WTC11 (cell line): ENCODE data around the gene KIAA1671. TPM values are rescaled to one million over a fixed set of nuclear protein-coding genes. Genes with fewer than 3 reads are reported as not detected.

Source experiments
- ATAC-seq: fragments of 200-7000 bp; cut with Tn5 transposase; 2 replicates; pipeline ENCODE4 v1.10.0; 2021; ENCODE audit warnings: mild to moderate bottlenecking, moderate library complexity
- CTCF ChIA-PET: fragments of 300-600 bp; sonication (Branson Sonifier 250); formaldehyde crosslinking; loops from one replicate; lab custom pipeline; 2021; ENCODE audit warnings: antibody characterized with exemption; lab: Charles Lee
- POLR2A ChIA-PET: fragments of 350-600 bp; sonication (Branson Sonifier 250); formaldehyde crosslinking; loops from one replicate; lab custom pipeline; 2021; ENCODE audit warnings: antibody characterized with exemption; lab: Charles Lee
- DNase-seq: peaks from one replicate; pipeline ENCODE4 v3.0.0; 2021; ENCODE audit warnings: low spot score
- H3K27ac Mint-ChIP-seq: 2 replicates; pipeline ENCODE4 v1.8.0; 2021; ENCODE audit warnings: mixed read lengths
- H3K27me3 Mint-ChIP-seq: 2 replicates; pipeline ENCODE4 v1.8.0; 2021; ENCODE audit warnings: low read depth, mild to moderate bottlenecking, moderate library complexity, mixed read lengths
- H3K36me3 Mint-ChIP-seq: 2 replicates; pipeline ENCODE4 v1.8.0; 2021; ENCODE audit warnings: mixed read lengths
- H3K4me1 Mint-ChIP-seq: 2 replicates; pipeline ENCODE4 v1.8.0; 2022; ENCODE audit warnings: mixed read lengths
- H3K4me3 Mint-ChIP-seq: 2 replicates; pipeline ENCODE4 v1.8.0; 2021; ENCODE audit warnings: mild to moderate bottlenecking, moderate library complexity, mixed read lengths
- H3K9me3 Mint-ChIP-seq: 2 replicates; pipeline ENCODE4 v1.8.0; 2021; ENCODE audit warnings: mixed read lengths
- CBFB ChIP-seq: sonication (generic); formaldehyde crosslinking; IDR thresholded peaks from 2 replicates; pipeline ENCODE4 v1.8.1; 2022; ENCODE audit warnings: mild to moderate bottlenecking, low read depth, missing genetic modification reagents
- ELF4 ChIP-seq: sonication (generic); formaldehyde crosslinking; IDR thresholded peaks from 2 replicates; pipeline ENCODE4 v1.8.1; 2022; ENCODE audit warnings: low read depth, mild to moderate bottlenecking, moderate library complexity, missing genetic modification reagents
- EMX1 ChIP-seq: fragments of 250-450 bp; sonication (Bioruptor Pico); IDR thresholded peaks from 2 replicates; pipeline ENCODE4 v1.8.0; 2021; ENCODE audit warnings: mild to moderate bottlenecking
- FOXK1 ChIP-seq: sonication (generic); formaldehyde crosslinking; IDR thresholded peaks from 2 replicates; pipeline ENCODE4 v1.8.0; 2022; ENCODE audit warnings: mild to moderate bottlenecking, moderate library complexity, missing genetic modification reagents
- FOXP1 ChIP-seq: sonication (generic); formaldehyde crosslinking; IDR thresholded peaks from 2 replicates; pipeline ENCODE4 v1.8.0; 2022; ENCODE audit warnings: missing genetic modification reagents, mild to moderate bottlenecking, moderate library complexity, borderline replicate concordance
- GTF2I ChIP-seq: fragments of 250-450 bp; sonication (Bioruptor Pico); conservative IDR thresholded peaks from 2 replicates; pipeline ENCODE4 v1.4.0; 2021; ENCODE audit warnings: mild to moderate bottlenecking
- HMGA2 ChIP-seq: fragments of 250-450 bp; sonication (Bioruptor Pico); IDR thresholded peaks from 2 replicates; pipeline ENCODE4 v1.4.0; 2021; ENCODE audit warnings: mild to moderate bottlenecking, moderate library complexity
- IRF2 ChIP-seq: sonication (generic); formaldehyde crosslinking; IDR thresholded peaks from 2 replicates; pipeline ENCODE4 v1.8.0; 2022; ENCODE audit warnings: low read depth, missing genetic modification reagents, borderline replicate concordance
- JAZF1 ChIP-seq: fragments of 250-450 bp; sonication (Bioruptor Pico); IDR thresholded peaks from 2 replicates; pipeline ENCODE4 v1.9.0; 2021; ENCODE audit warnings: moderate library complexity, mild to moderate bottlenecking, inconsistent platforms
- NFE2L1 ChIP-seq: sonication (generic); formaldehyde crosslinking; IDR thresholded peaks from 2 replicates; pipeline ENCODE4 v1.8.1; 2023; ENCODE audit warnings: missing genetic modification reagents
- NFYB ChIP-seq: sonication (generic); formaldehyde crosslinking; conservative IDR thresholded peaks from 2 replicates; pipeline ENCODE4 v1.8.0; 2022; ENCODE audit warnings: low read depth, missing genetic modification reagents
- NR3C1 ChIP-seq: sonication (generic); formaldehyde crosslinking; conservative IDR thresholded peaks from 2 replicates; pipeline ENCODE4 v1.8.1; 2023; ENCODE audit warnings: low read depth, mild to moderate bottlenecking, missing genetic modification reagents
- OVOL2 ChIP-seq: fragments of 250-450 bp; sonication (Bioruptor Pico); IDR thresholded peaks from 2 replicates; pipeline ENCODE4 v1.9.0; 2021; ENCODE audit warnings: mild to moderate bottlenecking, borderline replicate concordance
- RORB ChIP-seq: fragments of 250-450 bp; sonication (Bioruptor Pico); IDR thresholded peaks from 2 replicates; pipeline ENCODE4 v1.9.0; 2021; ENCODE audit warnings: mild to moderate bottlenecking
- TEAD4 ChIP-seq: sonication (generic); formaldehyde crosslinking; IDR thresholded peaks from 2 replicates; pipeline ENCODE4 v1.8.0; 2022; ENCODE audit warnings: mild to moderate bottlenecking, missing genetic modification reagents
- TP53 ChIP-seq: sonication (generic); formaldehyde crosslinking; IDR thresholded peaks from 2 replicates; pipeline ENCODE4 v1.8.1; 2023; ENCODE audit warnings: mild to moderate bottlenecking, missing genetic modification reagents
- ZBTB21 ChIP-seq: sonication (generic); formaldehyde crosslinking; IDR thresholded peaks from 2 replicates; pipeline ENCODE4 v1.8.1; 2023; ENCODE audit warnings: mild to moderate bottlenecking, missing genetic modification reagents, borderline replicate concordance
- ZNF121 ChIP-seq: sonication (generic); formaldehyde crosslinking; IDR thresholded peaks from 2 replicates; pipeline ENCODE4 v1.8.0; 2023; ENCODE audit warnings: missing genetic modification reagents
- ZNF396 ChIP-seq: fragments of 250-450 bp; sonication (Bioruptor Pico); IDR thresholded peaks from 2 replicates; pipeline ENCODE4 v1.8.0; 2021; ENCODE audit warnings: mild to moderate bottlenecking, moderate library complexity, borderline replicate concordance
- total RNA-seq: library from RNA; stranded (reverse); gene quantifications from 3 replicates; pipeline ENCODE4 v1.2.3, GENCODE V29; 2021
- TF ChIP-seq, protein P1 (sequence below): sonication (generic); formaldehyde crosslinking; IDR thresholded peaks from 2 replicates; pipeline ENCODE4 v1.8.0; 2023; ENCODE audit warnings: missing genetic modification reagents
- TF ChIP-seq, protein P2 (sequence below): sonication (generic); formaldehyde crosslinking; IDR thresholded peaks from 2 replicates; pipeline ENCODE4 v1.8.0; 2022; ENCODE audit warnings: mild to moderate bottlenecking, missing genetic modification reagents
- TF ChIP-seq, protein P3 (sequence below): sonication (generic); formaldehyde crosslinking; IDR thresholded peaks from 2 replicates; pipeline ENCODE4 v1.8.1; 2023; ENCODE audit warnings: mild to moderate bottlenecking, moderate library complexity, missing genetic modification reagents
- TF ChIP-seq, protein P4 (sequence below): sonication (generic); formaldehyde crosslinking; IDR thresholded peaks from 2 replicates; pipeline ENCODE4 v1.8.0; 2022; ENCODE audit warnings: mild to moderate bottlenecking, missing genetic modification reagents
- TF ChIP-seq, protein P5 (sequence below): sonication (generic); formaldehyde crosslinking; IDR thresholded peaks from 2 replicates; pipeline ENCODE4 v1.8.1; 2023; ENCODE audit warnings: mild to moderate bottlenecking, missing genetic modification reagents, moderate library complexity
- TF ChIP-seq, protein P6 (sequence below): sonication (generic); formaldehyde crosslinking; IDR thresholded peaks from 2 replicates; pipeline ENCODE4 v1.8.0; 2022; ENCODE audit warnings: mild to moderate bottlenecking, missing genetic modification reagents
- TF ChIP-seq, protein P7 (sequence below): fragments of 250-450 bp; sonication (Bioruptor Pico); IDR thresholded peaks from 2 replicates; pipeline ENCODE4 v1.9.0; 2021; ENCODE audit warnings: mild to moderate bottlenecking, borderline replicate concordance

KIAA1671 gene
- total RNA-seq, 1 experiment from 2014 or later: 26.0 TPM

DNA sequence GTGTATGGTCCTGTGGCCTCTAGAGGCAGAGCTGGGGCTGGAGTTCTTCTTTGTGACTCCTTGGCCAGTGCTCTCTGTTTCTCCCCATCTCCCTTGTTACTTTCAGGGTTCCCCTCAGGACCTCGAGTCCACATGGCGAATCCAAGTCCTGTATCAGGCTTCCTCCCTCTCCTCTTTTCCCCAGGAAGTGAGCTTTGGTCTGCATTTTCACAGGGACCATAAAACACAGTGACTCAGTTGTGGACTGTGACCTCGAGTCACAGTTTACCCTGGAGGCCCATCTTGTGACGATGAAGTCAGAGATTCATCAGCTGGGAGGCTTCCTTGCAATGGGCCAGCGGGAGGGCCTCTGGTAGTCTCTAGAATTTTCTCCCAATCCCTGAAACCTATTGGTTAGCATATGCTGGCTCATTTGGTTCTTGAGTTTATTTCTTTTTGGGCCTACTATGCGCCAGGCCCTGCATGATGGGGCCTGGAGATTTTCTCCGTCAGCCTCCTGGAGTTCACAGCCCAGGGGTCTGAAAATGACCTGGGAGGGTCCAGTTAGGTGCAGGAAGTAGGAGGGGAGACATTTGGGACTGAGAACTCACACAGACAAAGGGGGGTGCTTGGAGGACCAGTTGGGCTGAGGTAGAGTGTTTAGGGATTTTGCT lies 100.8 kb downstream of the KIAA1671 start:
- ATAC-seq (no peak), DNase-seq (no peak)
- Mint-ChIP-seq H3K4me1 (peaks cover 4% of the 10 kb centered on the region; the same call in 1 of the 2 replicates), H3K9me3 (peaks cover 17% of the 10 kb centered on the region), H3K27ac (no peak overlapping the region), H3K4me3 (no peak overlapping the region), H3K36me3 (peaks cover 32% of the 10 kb centered on the region), H3K27me3 (no peaks in the 10 kb centered on the region)
- POLR2A ChIA-PET: no interaction called here
- no peak for TF ChIP-seq IRF2 (CRISPR knock-in tag)
- TF ChIP-seq RORB (CRISPR knock-in tag): no peak
- TF ChIP-seq TEAD4 (CRISPR knock-in tag): no peak
- TF ChIP-seq NFYB (CRISPR knock-in tag): no peak
- no peak for TF ChIP-seq NR3C1 (CRISPR knock-in tag)
- no peak for TF ChIP-seq ZNF396
- TF ChIP-seq, protein P1, sequence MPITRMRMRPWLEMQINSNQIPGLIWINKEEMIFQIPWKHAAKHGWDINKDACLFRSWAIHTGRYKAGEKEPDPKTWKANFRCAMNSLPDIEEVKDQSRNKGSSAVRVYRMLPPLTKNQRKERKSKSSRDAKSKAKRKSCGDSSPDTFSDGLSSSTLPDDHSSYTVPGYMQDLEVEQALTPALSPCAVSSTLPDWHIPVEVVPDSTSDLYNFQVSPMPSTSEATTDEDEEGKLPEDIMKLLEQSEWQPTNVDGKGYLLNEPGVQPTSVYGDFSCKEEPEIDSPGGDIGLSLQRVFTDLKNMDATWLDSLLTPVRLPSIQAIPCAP (CRISPR knock-in tag): no peak
- TF ChIP-seq ELF4: no peak
- TF ChIP-seq, protein P2, sequence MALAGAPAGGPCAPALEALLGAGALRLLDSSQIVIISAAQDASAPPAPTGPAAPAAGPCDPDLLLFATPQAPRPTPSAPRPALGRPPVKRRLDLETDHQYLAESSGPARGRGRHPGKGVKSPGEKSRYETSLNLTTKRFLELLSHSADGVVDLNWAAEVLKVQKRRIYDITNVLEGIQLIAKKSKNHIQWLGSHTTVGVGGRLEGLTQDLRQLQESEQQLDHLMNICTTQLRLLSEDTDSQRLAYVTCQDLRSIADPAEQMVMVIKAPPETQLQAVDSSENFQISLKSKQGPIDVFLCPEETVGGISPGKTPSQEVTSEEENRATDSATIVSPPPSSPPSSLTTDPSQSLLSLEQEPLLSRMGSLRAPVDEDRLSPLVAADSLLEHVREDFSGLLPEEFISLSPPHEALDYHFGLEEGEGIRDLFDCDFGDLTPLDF (CRISPR knock-in tag): no peak
- TF ChIP-seq, protein P3, sequence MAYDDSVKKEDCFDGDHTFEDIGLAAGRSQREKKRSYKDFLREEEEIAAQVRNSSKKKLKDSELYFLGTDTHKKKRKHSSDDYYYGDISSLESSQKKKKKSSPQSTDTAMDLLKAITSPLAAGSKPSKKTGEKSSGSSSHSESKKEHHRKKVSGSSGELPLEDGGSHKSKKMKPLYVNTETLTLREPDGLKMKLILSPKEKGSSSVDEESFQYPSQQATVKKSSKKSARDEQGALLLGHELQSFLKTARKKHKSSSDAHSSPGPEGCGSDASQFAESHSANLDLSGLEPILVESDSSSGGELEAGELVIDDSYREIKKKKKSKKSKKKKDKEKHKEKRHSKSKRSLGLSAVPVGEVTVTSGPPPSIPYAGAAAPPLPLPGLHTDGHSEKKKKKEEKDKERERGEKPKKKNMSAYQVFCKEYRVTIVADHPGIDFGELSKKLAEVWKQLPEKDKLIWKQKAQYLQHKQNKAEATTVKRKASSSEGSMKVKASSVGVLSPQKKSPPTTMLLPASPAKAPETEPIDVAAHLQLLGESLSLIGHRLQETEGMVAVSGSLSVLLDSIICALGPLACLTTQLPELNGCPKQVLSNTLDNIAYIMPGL (CRISPR knock-in tag): no peak
- TF ChIP-seq, protein P4, sequence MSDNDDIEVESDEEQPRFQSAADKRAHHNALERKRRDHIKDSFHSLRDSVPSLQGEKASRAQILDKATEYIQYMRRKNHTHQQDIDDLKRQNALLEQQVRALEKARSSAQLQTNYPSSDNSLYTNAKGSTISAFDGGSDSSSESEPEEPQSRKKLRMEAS (CRISPR knock-in tag): no peak
- TF ChIP-seq JAZF1 (CRISPR knock-in tag): no peak
- no peak for TF ChIP-seq ZBTB21 (CRISPR knock-in tag)
- TF ChIP-seq OVOL2 (CRISPR knock-in tag): no peak
- TF ChIP-seq, protein P5, sequence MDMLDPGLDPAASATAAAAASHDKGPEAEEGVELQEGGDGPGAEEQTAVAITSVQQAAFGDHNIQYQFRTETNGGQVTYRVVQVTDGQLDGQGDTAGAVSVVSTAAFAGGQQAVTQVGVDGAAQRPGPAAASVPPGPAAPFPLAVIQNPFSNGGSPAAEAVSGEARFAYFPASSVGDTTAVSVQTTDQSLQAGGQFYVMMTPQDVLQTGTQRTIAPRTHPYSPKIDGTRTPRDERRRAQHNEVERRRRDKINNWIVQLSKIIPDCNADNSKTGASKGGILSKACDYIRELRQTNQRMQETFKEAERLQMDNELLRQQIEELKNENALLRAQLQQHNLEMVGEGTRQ: no peak
- no peak for TF ChIP-seq EMX1 (CRISPR knock-in tag)
- TF ChIP-seq, protein P6, sequence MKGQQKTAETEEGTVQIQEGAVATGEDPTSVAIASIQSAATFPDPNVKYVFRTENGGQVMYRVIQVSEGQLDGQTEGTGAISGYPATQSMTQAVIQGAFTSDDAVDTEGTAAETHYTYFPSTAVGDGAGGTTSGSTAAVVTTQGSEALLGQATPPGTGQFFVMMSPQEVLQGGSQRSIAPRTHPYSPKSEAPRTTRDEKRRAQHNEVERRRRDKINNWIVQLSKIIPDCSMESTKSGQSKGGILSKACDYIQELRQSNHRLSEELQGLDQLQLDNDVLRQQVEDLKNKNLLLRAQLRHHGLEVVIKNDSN (CRISPR knock-in tag): no peak
- no peak for TF ChIP-seq CBFB (CRISPR knock-in tag)
- CTCF ChIA-PET: interaction anchor here (1.4 to 2.5 kb wide), 3 partner anchors 68 to 114 kb away, joined by 3 to 16 read pairs (median 13); no protein-coding TSS in a partner anchor

DNA sequence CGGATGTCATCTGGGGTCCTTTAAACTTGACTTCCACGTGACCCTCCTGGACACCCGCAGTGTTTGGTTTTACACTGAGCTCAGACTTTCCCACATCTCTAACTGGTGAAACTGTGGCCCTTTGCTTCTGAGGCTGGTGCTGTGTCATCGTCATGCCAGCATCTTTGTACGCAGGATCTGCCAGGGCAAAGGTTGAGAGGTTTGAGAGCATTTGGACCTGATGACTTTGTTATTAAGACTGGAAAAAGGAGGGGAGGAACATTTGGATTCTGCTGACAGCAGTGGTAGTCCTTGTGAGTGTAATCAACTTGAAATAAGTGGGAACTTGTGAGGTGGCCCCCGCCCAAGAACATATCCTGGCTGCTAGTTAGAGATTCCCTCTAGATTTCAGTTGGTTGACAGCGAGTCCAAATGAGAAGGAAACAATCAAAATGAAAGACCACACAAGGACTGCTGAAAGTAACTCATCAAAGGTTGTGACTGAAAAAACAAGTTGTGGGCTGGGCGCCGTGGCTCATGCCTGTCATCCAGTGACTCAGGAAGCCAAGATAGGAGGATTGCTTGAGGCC lies 102.5 kb downstream of the KIAA1671 start:
- Mint-ChIP-seq H3K36me3 (peaks cover 18% of the 10 kb centered on the region), H3K4me3 (no peak overlapping the region), H3K9me3 (peaks cover 16% of the 10 kb centered on the region), H3K27ac (peak overlapping the region; percentile 52), H3K4me1 (peaks cover 4% of the 10 kb centered on the region; the same call in 1 of the 2 replicates), H3K27me3 (no peaks in the 10 kb centered on the region)
- ChIA-PET CTCF (interaction anchor here (0.5 to 2.5 kb wide), 3 partner anchors 15 to 116 kb away, joined by 3 to 13 read pairs (median 4); no protein-coding TSS in a partner anchor), POLR2A (no interaction called here)
- DNase-seq (no peak), ATAC-seq (no peak)
- TF ChIP-seq TP53 (CRISPR knock-in tag) (no peak), ZNF121 (no peak), IRF2 (CRISPR knock-in tag) (no peak), NFE2L1 (CRISPR knock-in tag) (no peak), RORB (CRISPR knock-in tag) (no peak), HMGA2 (CRISPR knock-in tag) (no peak), GTF2I (no peak), FOXK1 (CRISPR knock-in tag) (no peak), ZBTB21 (CRISPR knock-in tag) (no peak), FOXP1 (CRISPR knock-in tag) (no peak)
- TF ChIP-seq, protein P7, sequence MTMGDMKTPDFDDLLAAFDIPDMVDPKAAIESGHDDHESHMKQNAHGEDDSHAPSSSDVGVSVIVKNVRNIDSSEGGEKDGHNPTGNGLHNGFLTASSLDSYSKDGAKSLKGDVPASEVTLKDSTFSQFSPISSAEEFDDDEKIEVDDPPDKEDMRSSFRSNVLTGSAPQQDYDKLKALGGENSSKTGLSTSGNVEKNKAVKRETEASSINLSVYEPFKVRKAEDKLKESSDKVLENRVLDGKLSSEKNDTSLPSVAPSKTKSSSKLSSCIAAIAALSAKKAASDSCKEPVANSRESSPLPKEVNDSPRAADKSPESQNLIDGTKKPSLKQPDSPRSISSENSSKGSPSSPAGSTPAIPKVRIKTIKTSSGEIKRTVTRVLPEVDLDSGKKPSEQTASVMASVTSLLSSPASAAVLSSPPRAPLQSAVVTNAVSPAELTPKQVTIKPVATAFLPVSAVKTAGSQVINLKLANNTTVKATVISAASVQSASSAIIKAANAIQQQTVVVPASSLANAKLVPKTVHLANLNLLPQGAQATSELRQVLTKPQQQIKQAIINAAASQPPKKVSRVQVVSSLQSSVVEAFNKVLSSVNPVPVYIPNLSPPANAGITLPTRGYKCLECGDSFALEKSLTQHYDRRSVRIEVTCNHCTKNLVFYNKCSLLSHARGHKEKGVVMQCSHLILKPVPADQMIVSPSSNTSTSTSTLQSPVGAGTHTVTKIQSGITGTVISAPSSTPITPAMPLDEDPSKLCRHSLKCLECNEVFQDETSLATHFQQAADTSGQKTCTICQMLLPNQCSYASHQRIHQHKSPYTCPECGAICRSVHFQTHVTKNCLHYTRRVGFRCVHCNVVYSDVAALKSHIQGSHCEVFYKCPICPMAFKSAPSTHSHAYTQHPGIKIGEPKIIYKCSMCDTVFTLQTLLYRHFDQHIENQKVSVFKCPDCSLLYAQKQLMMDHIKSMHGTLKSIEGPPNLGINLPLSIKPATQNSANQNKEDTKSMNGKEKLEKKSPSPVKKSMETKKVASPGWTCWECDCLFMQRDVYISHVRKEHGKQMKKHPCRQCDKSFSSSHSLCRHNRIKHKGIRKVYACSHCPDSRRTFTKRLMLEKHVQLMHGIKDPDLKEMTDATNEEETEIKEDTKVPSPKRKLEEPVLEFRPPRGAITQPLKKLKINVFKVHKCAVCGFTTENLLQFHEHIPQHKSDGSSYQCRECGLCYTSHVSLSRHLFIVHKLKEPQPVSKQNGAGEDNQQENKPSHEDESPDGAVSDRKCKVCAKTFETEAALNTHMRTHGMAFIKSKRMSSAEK: no peak
